Measurements from ENCODE around the gene GP1BA. TPM values are rescaled to one million over a fixed set of nuclear protein-coding genes. Genes with fewer than 3 reads are reported as not detected.

The GP1BA gene
- total RNA-seq, 1 experiment from 2014 or later = 0.15 TPM

DNA sequence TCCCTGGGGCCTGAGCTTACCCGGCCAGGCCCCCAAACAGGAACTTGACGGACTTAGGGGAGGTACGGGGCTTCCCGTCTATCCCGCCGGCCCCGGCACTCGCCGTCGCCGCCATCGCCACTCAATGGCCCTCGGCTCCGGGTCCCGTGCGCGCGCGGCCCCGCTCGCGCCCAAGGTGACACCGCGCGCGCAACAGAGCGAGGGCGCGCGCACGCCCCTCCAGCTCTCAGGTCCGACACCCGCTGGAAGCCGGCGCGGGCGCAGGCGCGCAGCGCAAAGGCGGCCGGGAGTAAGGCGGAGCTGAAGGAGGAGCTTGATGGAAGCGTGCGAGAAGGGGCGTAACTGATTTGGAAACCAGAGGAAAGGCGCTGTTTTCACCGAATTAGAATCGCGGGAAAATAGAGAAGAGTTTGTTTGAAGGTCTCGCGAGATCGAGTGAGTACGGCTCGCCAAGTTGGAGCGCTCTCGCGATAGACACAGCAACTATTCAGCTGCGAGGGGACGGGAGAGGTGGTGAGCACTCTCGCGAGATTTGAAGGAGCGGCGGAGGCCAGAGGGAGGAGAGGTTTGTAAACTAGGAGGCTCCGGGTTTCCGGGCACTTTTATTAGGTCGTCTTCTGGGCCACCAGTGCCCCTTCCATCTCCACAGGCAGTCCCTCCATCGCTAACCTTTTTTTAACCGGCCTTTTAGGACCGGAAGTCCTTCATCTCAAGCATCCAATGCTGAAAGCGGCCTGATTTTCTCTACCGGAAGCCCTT lies 7.9 kb downstream of the GP1BA start, which contains the start of the genes RNF167 and SLC25A11:
TSS of gene RNF167 (plus strand) at position 473 of the 759 bp plus-strand sequence. CDS start 642 bp downstream, outside the sequence.
TSS of gene SLC25A11 (minus strand) at position 251 of the 759 bp plus-strand sequence. CDS start at position 115, 136 bp downstream.
- Histone ChIP-seq H3K27ac (ENCODE audit: low read length) (peak within 1 kb of the TSS; percentile 89), H3K9me3 (ENCODE audit: control insufficient read depth, insufficient read depth, low read depth, low read length) (no peaks in the 10 kb centered on the region), H3K27me3 (ENCODE audit: control insufficient read depth, insufficient read depth, low read length) (no peaks in the 10 kb centered on the region), H3K36me3 (ENCODE audit: control insufficient read depth, insufficient read depth, low read length) (peaks cover 11% of the 10 kb centered on the region), H3K4me3 (ENCODE audit: low read depth in 2 of 2, low read length in 2 of 2) (peak within 1 kb of the TSS; percentile 90 to 92), H3K4me1 (ENCODE audit: control insufficient read depth, insufficient read depth, low read length) (peaks cover 26% of the 10 kb centered on the region)
- intact Hi-C loops (cut with micrococcal nuclease; ENCODE audit: unreplicated experiment) = no loop called here
- in situ Hi-C loops (cut with HindIII; ENCODE audit: low pct_unique_long_range_greater_than_20kb, low sequenced_read_pairs) = no loop called here
- CTCF ChIA-PET = interaction anchor here (0.6 kb wide), 2 partner anchors 45 to 119 kb away, joined by 3 to 4 read pairs; no protein-coding TSS in a partner anchor
- TF ChIP-seq POLR2AphosphoS5 (IDR thresholded peaks at IDR 0.05; ENCODE audit: low read depth, low read length) (peak; percentile 68), TCF7L2 (IDR thresholded peaks at IDR 0.05; ENCODE audit: low read depth, low read length) (peak; percentile 48; the same call in 1 of the 2 replicates), REST (IDR thresholded peaks at IDR 0.05; ENCODE audit: insufficient read depth in 1 of 2, low read depth in 2 of 2, low read length in 1 of 2) (no peak), SIN3A (IDR thresholded peaks at IDR 0.05; ENCODE audit: borderline replicate concordance, insufficient read depth, low read depth, low read length) (peak; percentile 92; the same call in 1 of the 2 replicates)
- TF ChIP-seq, protein P1, sequence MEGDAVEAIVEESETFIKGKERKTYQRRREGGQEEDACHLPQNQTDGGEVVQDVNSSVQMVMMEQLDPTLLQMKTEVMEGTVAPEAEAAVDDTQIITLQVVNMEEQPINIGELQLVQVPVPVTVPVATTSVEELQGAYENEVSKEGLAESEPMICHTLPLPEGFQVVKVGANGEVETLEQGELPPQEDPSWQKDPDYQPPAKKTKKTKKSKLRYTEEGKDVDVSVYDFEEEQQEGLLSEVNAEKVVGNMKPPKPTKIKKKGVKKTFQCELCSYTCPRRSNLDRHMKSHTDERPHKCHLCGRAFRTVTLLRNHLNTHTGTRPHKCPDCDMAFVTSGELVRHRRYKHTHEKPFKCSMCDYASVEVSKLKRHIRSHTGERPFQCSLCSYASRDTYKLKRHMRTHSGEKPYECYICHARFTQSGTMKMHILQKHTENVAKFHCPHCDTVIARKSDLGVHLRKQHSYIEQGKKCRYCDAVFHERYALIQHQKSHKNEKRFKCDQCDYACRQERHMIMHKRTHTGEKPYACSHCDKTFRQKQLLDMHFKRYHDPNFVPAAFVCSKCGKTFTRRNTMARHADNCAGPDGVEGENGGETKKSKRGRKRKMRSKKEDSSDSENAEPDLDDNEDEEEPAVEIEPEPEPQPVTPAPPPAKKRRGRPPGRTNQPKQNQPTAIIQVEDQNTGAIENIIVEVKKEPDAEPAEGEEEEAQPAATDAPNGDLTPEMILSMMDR (IDR thresholded peaks at IDR 0.05) = no peak
- POLR2A ChIA-PET = no interaction called here
- DNase-seq (ENCODE audit: low read depth, low spot score) (peak; percentile 99), ATAC-seq (peak; percentile 87)
- no TSS peak for BruUV-seq (replicated peaks)

GRCh38 chr17:4940555-4941318 lies 8.7 kb downstream of the GP1BA start:
- no peak; the same call in 1 of the 2 replicates for TF ChIP-seq SIN3A (IDR thresholded peaks at IDR 0.05; ENCODE audit: borderline replicate concordance, insufficient read depth, low read depth, low read length)
- TF ChIP-seq TCF7L2 (IDR thresholded peaks at IDR 0.05; ENCODE audit: low read depth, low read length) = peak; percentile 11; the same call in 1 of the 2 replicates
- 0 out of 2 replicates have a peak, but pooled peaks have one; percentile 61 for TF ChIP-seq POLR2AphosphoS5 (IDR thresholded peaks at IDR 0.05; ENCODE audit: low read depth, low read length)
- Histone ChIP-seq H3K36me3 (ENCODE audit: control insufficient read depth, insufficient read depth, low read length) (peaks cover 11% of the 10 kb centered on the region), H3K4me1 (ENCODE audit: control insufficient read depth, insufficient read depth, low read length) (peaks cover 34% of the 10 kb centered on the region), H3K4me3 (ENCODE audit: low read depth in 2 of 2, low read length in 2 of 2) (peak overlapping the region; percentile 90 to 92), H3K27ac (ENCODE audit: low read length) (peak overlapping the region; percentile 89), H3K27me3 (ENCODE audit: control insufficient read depth, insufficient read depth, low read length) (no peaks in the 10 kb centered on the region), H3K9me3 (ENCODE audit: control insufficient read depth, insufficient read depth, low read depth, low read length) (no peaks in the 10 kb centered on the region)
- TSS peak; percentile 90 for BruUV-seq (replicated peaks)
- DNase-seq (ENCODE audit: low read depth, low spot score) (no peak), ATAC-seq (peak; percentile 80)
- ChIA-PET POLR2A (no interaction called here), CTCF (no interaction called here)
- intact Hi-C loops (cut with micrococcal nuclease; ENCODE audit: unreplicated experiment) = no loop called here
- in situ Hi-C loops (cut with HindIII; ENCODE audit: low pct_unique_long_range_greater_than_20kb, low sequenced_read_pairs) = no loop called here
